C1 segment of cervical spinal cord (tissue), 14 donors: ENCODE measurements around the gene WASF3.
A peak's percentile ranks its signal among the peaks of the same experiment; 100 is the strongest.
"Not testable (repeated sequence)": the region's sequence is repeated elsewhere in the genome, so short reads cannot be mapped to it uniquely, and the experiment has no call there.

Source experiments
- DNase-seq, 14 donors: peaks; one replicate each; lab custom pipeline; 2025; lab: John Stamatoyannopoulos, UW

The WASF3 gene

GRCh38 chr13:26711211-26711610 is 153.7 kb downstream of the WASF3 start:
- no peak for DNase-seq

- DNase-seq = no peak
These were observed 155.9 kb downstream of the WASF3 start for GRCh38 chr13:26713341-26713740.

- no peak for DNase-seq
These were observed 159.5 kb downstream of the WASF3 start for GRCh38 chr13:26716984-26717383.

- DNase-seq = no peak
These were observed 160.7 kb downstream of the WASF3 start for GRCh38 chr13:26718146-26718545.

GRCh38 chr13:26718872-26719271 is 161.4 kb downstream of the WASF3 start:
- no peak for DNase-seq

GRCh38 chr13:26719356-26719945 is 162.0 kb downstream of the WASF3 start:
- peak in 1 of 14 donors; percentile 33 for DNase-seq

GRCh38 chr13:26721251-26722121 is 164.0 kb downstream of the WASF3 start:
- peak in 2 of 14 donors; percentile 12 to 71 for DNase-seq

- DNase-seq = no peak
These were observed 164.8 kb downstream of the WASF3 start for GRCh38 chr13:26722321-26722720.

GRCh38 chr13:26723620-26724019 is 166.1 kb downstream of the WASF3 start:
- not testable (repeated sequence) for DNase-seq

GRCh38 chr13:26726684-26727083 is 169.2 kb downstream of the WASF3 start:
- DNase-seq = no peak

- DNase-seq = no peak
These were observed 169.6 kb downstream of the WASF3 start for GRCh38 chr13:26727122-26727521.

GRCh38 chr13:26727633-26728032 is 170.2 kb downstream of the WASF3 start:
- no peak for DNase-seq

- DNase-seq = no peak
These were observed 178.2 kb downstream of the WASF3 start for GRCh38 chr13:26735677-26736076.
